Neural progenitor cell (in vitro differentiated cells): ENCODE measurements around the gene GDPD3.
A peak's percentile ranks its signal among the peaks of the same experiment; 100 is the strongest.

ENCODE experiments used
- CTCF ChIP-seq: fragments of 200-600 bp; sonication (generic); IDR thresholded peaks from 2 replicates; pipeline ENCODE4 v1.5.1; 2017; ENCODE audit warnings: antibody characterized with exemption, mild to moderate bottlenecking
- EZH2 ChIP-seq: fragments of 200-600 bp; sonication (generic); IDR thresholded peaks from 2 replicates; pipeline ENCODE4 v1.6.1; 2017; ENCODE audit warnings: antibody characterized with exemption, mild to moderate bottlenecking, moderate library complexity
- EZH2phosphoT487 ChIP-seq: fragments of 200-600 bp; sonication (generic); IDR thresholded peaks from 2 replicates; pipeline ENCODE4 v1.6.1; 2017; ENCODE audit warnings: antibody characterized with exemption

GRCh38 chr16:30091474-30092372 lies 21.6 kb downstream of the GDPD3 start, which contains the start of gene TBX6:
- TF ChIP-seq CTCF, result peak; percentile 69
- TF ChIP-seq EZH2phosphoT487, result no peak
- no peak for TF ChIP-seq EZH2
